T-helper 2 cell treated with Interferon-gamma antibody and Interleukin-4, amounts not matched to agents 100 ng/mL and 5 ng/mL, for 36 hours (primary cell): ENCODE data around the gene POLR1D. TPM values are rescaled to one million over a fixed set of nuclear protein-coding genes. Genes with fewer than 3 reads are reported as not detected.

ENCODE experiments used
- intact Hi-C: fragments of 100-400 bp; cut with micrococcal nuclease; formaldehyde crosslinking; loops from one replicate; pipeline ENCODE4 v1.15.1; 2023
- total RNA-seq: library from RNA; stranded (reverse); gene quantifications from 2 replicates; pipeline ENCODE4 v1.2.3, GENCODE V29; 2022

Gene POLR1D
- total RNA-seq, 1 donor from 2014 or later = 108 TPM

- intact Hi-C loops = no loop called here
These were observed 15.6 kb downstream of the POLR1D start for GRCh38 chr13:27637289-27637626.

- intact Hi-C loops = no loop called here
These were observed 16.3 kb downstream of the POLR1D start for GRCh38 chr13:27638001-27638400.

- intact Hi-C loops = no loop called here
These were observed 16.8 kb downstream of the POLR1D start for GRCh38 chr13:27638521-27638920.

GRCh38 chr13:27639186-27639585, 17.5 kb downstream of the POLR1D start:
- intact Hi-C loops = no loop called here

GRCh38 chr13:27641711-27642502, 20.2 kb downstream of the POLR1D start:
- intact Hi-C loops = no loop called here

- intact Hi-C loops = no loop called here
These were observed 21.8 kb downstream of the POLR1D start for GRCh38 chr13:27643334-27644132.

- intact Hi-C loops = no loop called here
These were observed 22.6 kb downstream of the POLR1D start for GRCh38 chr13:27644302-27644701.

- intact Hi-C loops = no loop called here
These were observed 28.6 kb downstream of the POLR1D start for GRCh38 chr13:27650312-27650711.

- intact Hi-C loops = no loop called here
These were observed 32.4 kb downstream of the POLR1D start for GRCh38 chr13:27654059-27654458.

GRCh38 chr13:27654816-27655215, 33.1 kb downstream of the POLR1D start:
- intact Hi-C loops = no loop called here

GRCh38 chr13:27657724-27658123, 36.0 kb downstream of the POLR1D start:
- intact Hi-C loops = no loop called here

GRCh38 chr13:27658546-27658945, 36.9 kb downstream of the POLR1D start:
- intact Hi-C loops = no loop called here

- intact Hi-C loops = no loop called here
These were observed 37.6 kb downstream of the POLR1D start for GRCh38 chr13:27659145-27659865.

- intact Hi-C loops = no loop called here
These were observed 38.8 kb downstream of the POLR1D start for GRCh38 chr13:27660511-27660910.

- intact Hi-C loops = no loop called here
These were observed 39.3 kb downstream of the POLR1D start for GRCh38 chr13:27661017-27661416.

GRCh38 chr13:27662738-27663470, 41.2 kb downstream of the POLR1D start:
- intact Hi-C loops = no loop called here

GRCh38 chr13:27663947-27664346, 42.3 kb downstream of the POLR1D start:
- intact Hi-C loops = no loop called here

- intact Hi-C loops = no loop called here
These were observed 43.6 kb downstream of the POLR1D start for GRCh38 chr13:27665333-27665732.

GRCh38 chr13:27665761-27666160, 44.1 kb downstream of the POLR1D start:
- intact Hi-C loops = no loop called here

GRCh38 chr13:27666951-27667350, 45.3 kb downstream of the POLR1D start:
- intact Hi-C loops = no loop called here

- intact Hi-C loops = no loop called here
These were observed 46.3 kb downstream of the POLR1D start for GRCh38 chr13:27667946-27668345.
